Activated naive CD4-positive, alpha-beta T cell treated with anti-CD3 and anti-CD28 coated beads, Interleukin-2, amount 10 ng/mL, durations not matched to agents 7 days and 5 days (primary cell): Measurements from ENCODE around the gene ARMH1.

Source experiments
- CTCF ChIA-PET: fragments of 350-600 bp; sonication (Branson Sonifier 250); formaldehyde crosslinking; loops from one replicate; lab custom pipeline; 2021; ENCODE audit warnings: antibody characterized with exemption; lab: Charles Lee
- DNase-seq: peaks from one replicate; pipeline ENCODE4 v3.0.0-alpha.2; 2020
- H3K27ac Mint-ChIP-seq: one replicate; pipeline ENCODE4 v1.8.0; 2021; ENCODE audit warnings: mild to moderate bottlenecking, moderate library complexity, mixed read lengths
- H3K27me3 Mint-ChIP-seq: one replicate; pipeline ENCODE4 v1.8.0; 2021; ENCODE audit warnings: mild to moderate bottlenecking, mixed read lengths
- H3K36me3 Mint-ChIP-seq: one replicate; pipeline ENCODE4 v1.8.0; 2021; ENCODE audit warnings: mixed read lengths
- H3K4me1 Mint-ChIP-seq: one replicate; pipeline ENCODE4 v1.8.0; 2021; ENCODE audit warnings: mixed read lengths
- H3K4me3 Mint-ChIP-seq: one replicate; pipeline ENCODE4 v1.8.0; 2021; ENCODE audit warnings: mild to moderate bottlenecking, moderate library complexity, mixed read lengths
- H3K9me3 Mint-ChIP-seq: one replicate; pipeline ENCODE4 v1.8.0; 2021; ENCODE audit warnings: mixed read lengths

Gene ARMH1

DNA sequence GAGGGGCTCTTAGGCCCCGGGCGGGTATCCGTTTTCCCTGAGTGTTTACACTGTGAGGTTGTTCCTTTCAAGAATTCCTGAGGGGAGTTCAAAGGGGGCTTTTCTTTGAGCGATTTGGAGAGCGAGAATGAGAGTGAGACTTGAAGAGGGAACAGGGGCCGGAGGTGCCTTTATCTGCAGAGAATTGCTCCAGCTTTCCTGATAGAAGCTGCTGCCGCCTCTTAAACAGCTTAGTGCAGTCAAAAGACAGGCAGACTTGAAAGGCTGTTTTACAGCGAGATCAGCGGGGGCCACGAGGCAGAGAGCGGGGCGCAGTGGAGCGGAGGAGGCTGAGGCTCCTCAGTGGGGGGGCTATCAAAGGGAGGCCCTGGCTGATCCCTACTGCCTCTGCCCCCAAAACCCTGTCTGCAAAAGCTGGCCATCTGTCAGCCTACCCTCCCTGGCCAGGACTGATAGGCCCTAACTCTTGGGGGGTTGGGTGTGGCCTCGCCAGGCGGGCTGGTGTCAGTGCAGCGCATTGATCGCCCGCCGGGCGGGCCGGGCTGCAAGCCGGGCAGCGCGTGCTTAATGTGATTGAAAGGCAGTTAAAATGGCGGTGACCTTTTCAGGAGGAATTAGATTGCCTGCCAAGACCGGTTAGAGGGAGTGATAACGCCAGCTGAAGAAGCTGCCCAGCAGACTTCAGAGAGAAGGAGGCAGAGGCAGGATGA is 36.7 kb upstream of the ARMH1 start:
- H3K27ac Mint-ChIP-seq = no peak overlapping the region
- H3K27me3 Mint-ChIP-seq = no peaks in the 10 kb centered on the region
- CTCF ChIA-PET = interaction anchor here (0.9 to 3.2 kb wide), 2 partner anchors 14 to 22 kb away, joined by 3 to 14 read pairs; no protein-coding TSS in a partner anchor
- H3K4me1 Mint-ChIP-seq = peaks cover 23% of the 10 kb centered on the region
- H3K9me3 Mint-ChIP-seq = no peaks in the 10 kb centered on the region
- H3K4me3 Mint-ChIP-seq = no peak overlapping the region
- no peak for DNase-seq
- H3K36me3 Mint-ChIP-seq = peaks cover 50% of the 10 kb centered on the region

DNA sequence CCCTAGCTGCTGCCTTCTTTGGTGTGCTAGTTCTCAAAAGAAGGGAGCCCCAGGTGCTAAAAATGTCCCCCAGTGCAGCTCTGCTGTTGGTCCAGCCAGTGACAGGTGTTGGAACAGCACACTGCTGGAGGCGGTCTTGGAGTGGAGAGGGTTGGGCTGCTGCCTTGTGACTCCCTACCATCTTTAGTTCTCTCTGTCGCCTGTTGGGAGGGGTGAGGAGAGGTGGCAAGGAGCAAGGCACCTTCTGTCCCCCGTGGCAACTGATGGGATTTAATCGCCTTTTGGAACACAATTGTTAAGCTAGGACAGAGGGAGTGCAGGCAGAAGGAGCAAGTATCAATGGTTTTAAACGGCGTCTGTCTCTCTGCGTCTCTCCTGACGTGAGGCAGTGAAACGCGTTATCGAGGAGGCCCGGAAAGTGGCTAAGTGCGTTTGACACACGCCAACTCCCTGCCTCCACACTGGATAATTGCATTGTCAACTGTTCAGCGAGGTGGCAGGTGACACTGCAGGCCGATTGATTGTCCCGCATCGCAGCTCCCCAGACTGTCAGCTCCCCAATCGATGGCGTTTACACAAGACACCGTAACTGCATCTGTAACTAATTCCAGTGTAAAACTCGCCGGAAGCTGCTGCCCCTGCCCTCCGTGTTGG is 34.2 kb upstream of the ARMH1 start:
- no peaks in the 10 kb centered on the region for H3K27me3 Mint-ChIP-seq
- H3K36me3 Mint-ChIP-seq = peaks cover 48% of the 10 kb centered on the region
- no peak overlapping the region for H3K27ac Mint-ChIP-seq
- CTCF ChIA-PET = interaction anchor here (3.2 kb wide), 1 partner anchor 12 kb away, joined by 14 read pairs; no protein-coding TSS in a partner anchor
- H3K4me3 Mint-ChIP-seq = no peak overlapping the region
- DNase-seq = no peak
- no peaks in the 10 kb centered on the region for H3K9me3 Mint-ChIP-seq
- no peaks in the 10 kb centered on the region for H3K4me1 Mint-ChIP-seq

DNA sequence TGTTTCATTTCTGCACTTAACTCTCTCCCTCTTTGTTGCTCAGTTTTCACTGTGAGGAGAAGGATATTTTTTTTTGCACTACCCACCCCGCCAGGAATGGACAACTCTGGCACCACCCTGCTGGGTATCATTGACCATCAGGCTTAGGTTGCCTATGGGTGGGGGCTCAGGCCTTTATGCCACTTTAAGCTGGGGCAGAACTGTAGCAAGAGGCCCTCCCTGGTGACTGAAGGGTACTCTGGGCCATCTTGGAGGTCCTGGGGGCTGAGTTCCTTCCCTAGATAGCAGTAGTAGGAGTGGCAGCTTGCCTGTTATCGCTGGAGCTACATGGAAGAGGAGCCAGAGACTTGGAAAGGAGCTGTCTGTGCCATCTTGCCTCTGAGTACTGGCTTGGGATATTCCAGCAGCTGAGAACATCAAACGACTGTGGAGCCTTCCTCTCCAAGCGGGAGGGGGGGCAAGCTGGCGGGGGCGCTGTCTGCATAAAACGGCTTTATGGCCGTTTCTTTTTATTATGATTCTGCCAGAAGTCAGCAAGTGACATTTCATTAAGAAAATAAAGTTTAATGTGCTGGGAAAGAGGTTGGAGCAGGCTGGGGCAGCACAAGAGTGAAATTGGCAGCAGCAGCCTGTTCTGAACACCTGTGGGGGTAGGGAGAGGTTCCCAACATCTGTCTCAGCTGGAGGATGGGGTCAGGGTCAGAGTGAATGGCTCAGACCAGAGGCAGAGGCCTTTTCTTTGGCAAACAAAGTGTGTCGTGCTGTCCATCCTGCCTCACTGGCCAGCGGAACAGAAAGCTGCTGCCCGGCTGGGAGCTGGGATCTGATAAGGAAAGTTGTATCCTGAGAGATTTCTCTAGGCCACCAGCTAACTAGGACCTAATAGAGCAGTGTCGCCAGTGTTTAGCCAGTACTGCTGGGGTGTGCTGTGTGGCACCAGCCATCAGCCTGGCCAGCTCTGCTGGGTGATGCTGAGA is 33.1 kb upstream of the ARMH1 start:
- Mint-ChIP-seq H3K9me3 (no peaks in the 10 kb centered on the region), H3K27ac (no peak overlapping the region), H3K36me3 (peaks cover 44% of the 10 kb centered on the region), H3K4me3 (no peak overlapping the region), H3K4me1 (no peaks in the 10 kb centered on the region), H3K27me3 (no peaks in the 10 kb centered on the region)
- CTCF ChIA-PET = interaction anchor here (1.1 to 3.7 kb wide), 5 partner anchors 9 to 14 kb away, joined by 3 to 28 read pairs (median 3); no protein-coding TSS in a partner anchor
- DNase-seq = no peak

DNA sequence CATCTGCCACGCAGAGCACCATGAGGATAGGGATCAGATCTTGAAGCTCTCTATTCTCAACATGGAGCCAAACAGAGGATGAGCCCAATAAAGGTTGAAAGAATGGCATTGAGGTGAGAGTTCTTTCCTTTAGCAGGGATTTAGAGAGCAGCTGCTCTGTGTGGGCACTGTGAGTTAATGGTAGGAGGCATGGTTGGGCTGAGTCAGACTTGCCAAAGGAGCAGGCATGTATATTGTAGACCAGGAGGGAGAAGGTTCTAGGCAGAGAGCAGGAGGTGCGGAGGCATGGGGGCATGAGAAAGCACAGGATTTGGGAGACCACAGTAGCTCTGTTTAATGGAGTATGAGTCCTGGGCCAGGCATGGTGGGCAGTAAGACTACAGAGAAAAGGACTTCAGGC is 32.3 kb upstream of the ARMH1 start:
- Mint-ChIP-seq H3K27ac (no peak overlapping the region), H3K4me3 (no peak overlapping the region), H3K9me3 (no peaks in the 10 kb centered on the region), H3K27me3 (no peaks in the 10 kb centered on the region), H3K36me3 (peaks cover 37% of the 10 kb centered on the region), H3K4me1 (no peaks in the 10 kb centered on the region)
- DNase-seq = no peak
- CTCF ChIA-PET = interaction anchor here (1.1 to 3.7 kb wide), 6 partner anchors 8 to 47 kb away, joined by 3 to 28 read pairs (median 3); no protein-coding TSS in a partner anchor

DNA sequence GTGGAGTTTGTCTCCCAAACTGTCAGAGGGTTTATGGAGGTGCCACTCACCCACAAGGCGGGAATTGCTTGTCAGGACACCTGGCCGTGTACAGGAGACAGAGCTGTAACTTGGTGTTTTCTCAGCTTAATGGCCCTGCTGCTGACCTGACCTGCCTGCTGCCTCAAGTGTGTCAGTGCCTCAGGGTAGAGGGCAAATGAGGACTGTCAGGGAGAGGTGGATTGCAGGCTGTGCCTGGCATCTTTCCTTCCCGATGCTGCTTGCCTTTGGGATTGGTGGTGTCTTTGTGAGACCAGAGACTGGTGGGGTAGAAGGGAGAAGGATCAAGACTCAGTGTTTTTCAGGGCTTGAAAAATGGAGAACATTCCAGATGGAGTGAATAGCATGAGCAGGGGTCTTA is 31.6 kb upstream of the ARMH1 start:
- peaks cover 38% of the 10 kb centered on the region for H3K36me3 Mint-ChIP-seq
- CTCF ChIA-PET = interaction anchor here (1.2 to 3.7 kb wide), 3 partner anchors 10 to 48 kb away, joined by 3 to 28 read pairs (median 4); no protein-coding TSS in a partner anchor
- H3K27ac Mint-ChIP-seq = no peak overlapping the region
- no peaks in the 10 kb centered on the region for H3K9me3 Mint-ChIP-seq
- H3K4me3 Mint-ChIP-seq = no peak overlapping the region
- no peaks in the 10 kb centered on the region for H3K4me1 Mint-ChIP-seq
- H3K27me3 Mint-ChIP-seq = no peaks in the 10 kb centered on the region
- DNase-seq = no peak

DNA sequence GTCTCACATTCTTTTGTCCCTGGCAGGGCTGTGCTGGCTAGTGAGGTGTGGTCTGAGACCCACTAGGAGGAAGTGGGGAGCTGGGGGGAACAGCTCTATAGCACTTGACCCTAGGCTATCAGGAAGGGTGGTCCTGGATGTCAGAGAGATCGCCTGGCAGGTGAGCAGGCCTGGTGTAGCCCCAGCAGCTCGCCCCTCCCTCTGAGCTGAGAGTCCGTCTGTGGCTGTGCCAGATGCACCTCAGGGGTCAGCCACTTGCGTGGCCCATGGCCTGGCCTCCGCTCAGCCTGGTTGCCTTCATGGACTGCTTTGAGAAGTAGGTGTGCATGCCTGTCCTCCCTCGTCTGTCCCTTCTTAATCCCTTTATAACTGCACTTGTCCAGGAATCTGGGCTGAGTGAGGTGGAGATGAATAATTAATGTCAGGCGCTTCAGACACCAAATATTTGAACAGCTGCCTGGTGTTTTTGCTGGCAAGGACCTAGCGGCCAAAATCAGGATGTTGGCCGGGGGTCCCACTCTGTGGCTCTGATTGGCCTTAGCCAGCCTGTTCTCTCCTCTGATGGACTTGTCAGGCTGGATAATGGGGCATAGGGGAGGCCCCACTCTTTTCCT is 30.7 kb upstream of the ARMH1 start:
- CTCF ChIA-PET = interaction anchor here (3.7 kb wide), 1 partner anchor 9 kb away, joined by 28 read pairs; no protein-coding TSS in a partner anchor
- Mint-ChIP-seq H3K4me3 (no peak overlapping the region), H3K4me1 (no peaks in the 10 kb centered on the region), H3K36me3 (peaks cover 36% of the 10 kb centered on the region), H3K27ac (no peak overlapping the region), H3K9me3 (no peaks in the 10 kb centered on the region), H3K27me3 (no peaks in the 10 kb centered on the region)
- DNase-seq = no peak

DNA sequence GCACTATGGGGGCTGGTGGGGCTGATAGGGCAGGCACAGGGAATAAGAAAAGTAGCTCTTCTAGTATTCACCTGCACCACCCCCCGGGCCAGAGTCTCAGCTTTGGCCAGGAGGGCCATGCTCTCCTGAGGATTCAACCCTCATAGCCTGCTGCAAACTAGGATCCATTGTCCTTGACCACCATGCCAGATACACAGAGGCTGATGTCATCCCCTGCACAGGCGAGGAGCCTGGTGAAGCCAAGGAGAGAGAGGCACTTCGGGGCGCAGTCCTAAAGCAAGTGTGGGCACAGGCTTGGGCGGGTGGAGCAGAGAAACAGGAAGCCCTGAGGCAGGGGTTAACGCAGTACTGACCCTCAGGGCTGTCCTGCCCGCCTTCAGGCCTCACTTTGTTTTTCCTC is 29.7 kb upstream of the ARMH1 start:
- H3K27ac Mint-ChIP-seq = no peak overlapping the region
- no peak for DNase-seq
- no peaks in the 10 kb centered on the region for H3K9me3 Mint-ChIP-seq
- H3K27me3 Mint-ChIP-seq = no peaks in the 10 kb centered on the region
- no peaks in the 10 kb centered on the region for H3K4me1 Mint-ChIP-seq
- H3K4me3 Mint-ChIP-seq = no peak overlapping the region
- peaks cover 37% of the 10 kb centered on the region for H3K36me3 Mint-ChIP-seq
- CTCF ChIA-PET = no interaction called here

DNA sequence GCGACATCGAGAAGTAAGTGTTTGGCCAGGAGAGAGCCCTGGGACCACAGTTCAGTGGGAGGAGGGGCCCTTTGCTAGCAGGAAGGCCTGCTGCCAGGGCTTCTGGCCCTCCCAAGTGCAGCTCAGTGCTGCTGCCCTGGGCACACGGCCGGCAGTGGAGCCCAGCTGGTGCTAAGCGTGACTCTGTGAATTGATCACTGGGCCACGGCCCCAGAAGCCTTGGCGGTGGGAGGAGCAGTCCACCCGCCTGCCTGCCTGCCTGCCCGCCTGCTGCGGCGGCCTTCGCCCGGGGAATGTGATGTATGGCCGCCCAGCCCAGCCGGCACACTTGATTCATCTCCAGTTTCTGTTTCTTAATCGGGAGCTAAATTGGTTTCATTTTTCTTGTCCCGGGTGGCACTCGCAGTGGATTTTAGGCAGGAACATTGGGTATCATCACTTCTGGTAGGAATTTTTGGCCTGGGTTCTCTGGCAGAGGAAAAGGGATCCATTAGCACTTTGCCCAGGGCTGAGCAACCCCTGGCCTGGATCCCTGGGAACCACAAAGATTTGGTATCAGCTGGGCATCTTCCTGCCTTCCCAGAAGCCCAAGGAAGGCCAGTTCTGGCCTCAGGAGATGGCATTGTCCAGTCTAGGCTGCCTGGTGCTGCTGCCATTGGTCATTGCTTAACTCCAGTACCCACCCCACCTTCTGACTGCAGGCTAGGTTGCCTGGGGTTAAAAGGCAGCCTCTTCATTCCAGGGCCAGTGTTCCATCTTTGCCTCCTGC is 28.9 kb upstream of the ARMH1 start:
- H3K4me3 Mint-ChIP-seq = no peak overlapping the region
- no peak for DNase-seq
- H3K36me3 Mint-ChIP-seq = peaks cover 40% of the 10 kb centered on the region
- CTCF ChIA-PET = no interaction called here
- H3K9me3 Mint-ChIP-seq = no peaks in the 10 kb centered on the region
- H3K27me3 Mint-ChIP-seq = no peaks in the 10 kb centered on the region
- no peaks in the 10 kb centered on the region for H3K4me1 Mint-ChIP-seq
- H3K27ac Mint-ChIP-seq = no peak overlapping the region

DNA sequence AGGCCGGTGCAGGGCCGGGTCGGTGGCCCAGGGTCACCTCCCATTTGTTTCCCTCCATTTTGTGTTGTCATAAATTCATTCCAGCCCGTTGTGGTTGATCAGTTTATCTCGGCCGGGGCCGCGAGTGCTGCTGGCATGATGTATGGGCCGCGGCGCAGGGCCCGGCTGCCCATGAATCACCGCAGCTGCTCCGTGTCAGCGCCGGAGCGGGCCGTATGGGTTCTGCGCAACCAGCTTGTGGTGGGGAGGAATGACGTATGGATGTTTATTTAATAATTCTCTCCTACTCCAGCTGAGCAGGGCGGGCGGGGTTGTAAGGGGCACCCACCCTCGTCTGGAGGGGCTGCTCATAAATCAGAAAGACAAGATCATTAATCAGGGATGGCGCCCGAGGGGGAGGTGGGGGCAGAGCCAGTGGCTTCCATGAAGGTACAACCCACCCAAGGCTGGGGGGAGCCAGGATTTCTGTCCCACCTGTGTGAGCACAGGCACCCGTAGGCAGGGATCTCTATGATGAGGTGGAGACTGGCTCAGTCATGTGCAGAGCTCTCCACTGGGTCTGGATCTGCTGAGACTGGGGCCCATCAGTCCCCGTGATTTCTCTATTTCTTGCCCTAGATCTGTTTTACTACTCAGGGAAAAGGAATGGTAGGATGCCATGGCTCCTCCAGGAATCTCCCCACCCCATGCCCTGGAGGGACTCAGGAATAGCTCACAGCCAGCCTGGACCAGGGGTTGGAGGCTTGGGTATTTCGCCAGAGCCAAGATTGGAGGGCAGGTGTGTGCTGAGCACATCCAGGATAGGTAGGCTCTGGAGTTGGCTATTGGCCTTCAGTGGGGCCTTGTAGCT is 28.0 kb upstream of the ARMH1 start:
- CTCF ChIA-PET = interaction anchor here (1.1 kb wide), 1 partner anchor 36 kb away, joined by 4 read pairs; no protein-coding TSS in a partner anchor

DNA sequence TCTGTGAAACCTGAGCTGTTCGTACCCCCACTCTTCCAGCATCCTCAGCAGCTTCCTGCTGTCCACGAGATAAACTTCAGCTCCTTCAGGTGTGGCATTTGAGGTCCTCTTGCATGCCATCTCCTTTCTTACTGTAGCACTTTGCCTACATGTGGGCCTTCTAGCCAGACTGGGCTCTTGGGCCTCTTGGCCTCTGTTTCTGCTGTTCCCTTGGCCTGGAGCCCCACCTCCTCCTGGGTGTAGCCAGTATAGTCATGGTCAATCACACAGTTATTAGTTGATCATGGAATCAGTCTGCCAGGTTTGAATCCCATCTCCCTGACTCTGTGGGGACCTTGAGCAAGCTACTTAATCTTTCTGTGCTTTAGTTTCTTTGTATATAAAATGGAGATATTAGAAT is 26.6 kb upstream of the ARMH1 start:
- Mint-ChIP-seq H3K27me3 (no peaks in the 10 kb centered on the region), H3K4me3 (no peak overlapping the region), H3K4me1 (no peaks in the 10 kb centered on the region), H3K36me3 (peaks cover 41% of the 10 kb centered on the region), H3K9me3 (no peaks in the 10 kb centered on the region), H3K27ac (no peak overlapping the region)
- CTCF ChIA-PET = no interaction called here
- no peak for DNase-seq

More for the DNA sequence above, 28.0 kb upstream of the ARMH1 start:
- Mint-ChIP-seq H3K36me3 (peaks cover 43% of the 10 kb centered on the region), H3K27ac (no peak overlapping the region), H3K9me3 (no peaks in the 10 kb centered on the region), H3K4me3 (no peak overlapping the region), H3K4me1 (no peaks in the 10 kb centered on the region), H3K27me3 (no peaks in the 10 kb centered on the region)
- DNase-seq = no peak

DNA sequence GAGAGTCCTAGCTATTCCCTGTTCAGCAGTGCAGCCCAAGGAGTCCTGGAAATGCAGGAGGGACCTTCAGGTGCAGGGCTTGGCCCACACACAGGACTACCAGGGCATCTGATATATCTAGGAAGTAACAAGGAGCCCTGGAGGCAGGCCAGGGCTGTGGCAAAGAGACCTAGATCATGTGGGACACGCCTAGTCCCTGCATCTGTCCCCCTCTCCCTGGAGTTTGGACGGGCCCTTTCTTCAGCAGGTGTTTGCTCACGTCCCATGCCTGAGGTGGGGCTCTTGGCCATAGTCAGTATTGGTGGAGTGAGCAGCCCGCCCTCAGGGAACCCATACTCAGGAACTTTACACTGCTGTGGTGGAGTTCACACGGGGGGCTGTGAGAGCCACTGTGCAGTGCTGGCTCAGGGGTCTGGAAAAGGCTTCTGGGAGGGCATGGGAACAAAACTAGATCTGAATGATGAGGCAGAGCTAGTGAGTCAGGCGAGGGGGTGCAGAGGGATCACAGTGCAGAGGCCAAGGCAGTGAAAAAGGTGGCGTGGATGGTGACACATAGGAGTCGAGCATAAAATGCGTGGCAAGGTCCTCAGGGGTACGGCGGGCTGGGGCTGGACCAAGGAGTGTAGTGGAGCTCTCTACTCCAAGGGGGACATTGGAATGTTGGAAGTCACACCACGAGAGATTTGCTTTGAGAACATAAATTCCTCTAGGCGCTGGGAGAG is 25.8 kb upstream of the ARMH1 start:
- Mint-ChIP-seq H3K9me3 (no peaks in the 10 kb centered on the region), H3K4me3 (no peak overlapping the region), H3K4me1 (no peaks in the 10 kb centered on the region), H3K27me3 (no peaks in the 10 kb centered on the region), H3K27ac (no peak overlapping the region), H3K36me3 (peaks cover 36% of the 10 kb centered on the region)
- no peak for DNase-seq
- CTCF ChIA-PET = no interaction called here

DNA sequence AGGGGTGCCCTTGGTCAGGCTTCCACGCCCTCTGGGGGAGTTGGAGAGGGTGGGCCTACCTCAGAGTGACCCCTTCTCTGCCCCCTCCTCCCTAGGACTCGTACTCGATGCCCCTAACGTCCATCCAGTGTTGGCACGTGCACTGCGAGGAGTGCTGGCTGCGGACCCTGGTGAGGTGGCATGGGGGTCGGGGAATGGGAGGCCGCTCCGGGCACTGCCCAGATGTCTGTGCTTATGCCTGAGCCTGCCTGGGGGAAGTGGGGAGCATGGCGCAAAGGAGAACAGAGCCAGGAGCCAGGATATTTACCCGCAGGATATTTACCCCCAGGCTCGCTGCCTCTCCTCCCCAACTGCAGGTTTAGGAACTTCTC is 24.7 kb upstream of the ARMH1 start:
- Mint-ChIP-seq H3K4me1 (no peaks in the 10 kb centered on the region), H3K4me3 (no peak overlapping the region), H3K27ac (no peak overlapping the region), H3K27me3 (no peaks in the 10 kb centered on the region), H3K36me3 (peaks cover 29% of the 10 kb centered on the region), H3K9me3 (no peaks in the 10 kb centered on the region)
- DNase-seq = no peak
- CTCF ChIA-PET = no interaction called here
